Loucy (cell line): ENCODE results near the gene DPM2.

Experiments
- H2AFZ ChIP-seq: fragments of 200-600 bp; sonication (generic); 2 replicates; pipeline ENCODE4 v1.6.0; 2016; ENCODE audit warnings: antibody characterized with exemption, mild to moderate bottlenecking, low read length, moderate library complexity
- H3F3A ChIP-seq: fragments of 200-600 bp; 2 replicates; pipeline ENCODE4 v1.6.0; 2016; ENCODE audit warnings: antibody characterized with exemption, low read depth, mild to moderate bottlenecking
- H3K27me3 ChIP-seq: fragments of 200-600 bp; sonication (generic); 2 replicates; pipeline ENCODE4 v1.6.1; 2014; ENCODE audit warnings: low read length, mild to moderate bottlenecking; ENCODE audit not compliant: insufficient read depth, poor library complexity, severe bottlenecking
- H3K36me3 ChIP-seq: fragments of 200-600 bp; sonication (generic); 2 replicates; pipeline ENCODE4 v1.6.1; 2016; ENCODE audit warnings: low read length; ENCODE audit not compliant: insufficient read depth
- H3K4me1 ChIP-seq: fragments of 200-600 bp; sonication (generic); 2 replicates; pipeline ENCODE4 v1.5.1; 2014; ENCODE audit warnings: low read length, mild to moderate bottlenecking; ENCODE audit not compliant: insufficient read depth, poor library complexity, severe bottlenecking
- H3K4me2 ChIP-seq: fragments of 200-600 bp; sonication (generic); 2 replicates; pipeline ENCODE4 v1.6.0; 2014; ENCODE audit warnings: antibody characterized with exemption, low read length, low read depth, mild to moderate bottlenecking; ENCODE audit not compliant: poor library complexity, severe bottlenecking
- H3K4me3 ChIP-seq: fragments of 200-600 bp; sonication (generic); 2 replicates; pipeline ENCODE4 v1.5.1; 2014; ENCODE audit warnings: low read length, mild to moderate bottlenecking, mixed read lengths; ENCODE audit not compliant: poor library complexity, severe bottlenecking
- H3K79me2 ChIP-seq: fragments of 200-600 bp; sonication (generic); 2 replicates; pipeline ENCODE4 v1.6.1; 2014; ENCODE audit warnings: low read length; ENCODE audit not compliant: insufficient read depth
- H3K9ac ChIP-seq: fragments of 200-600 bp; sonication (generic); 2 replicates; pipeline ENCODE4 v1.6.0; 2014; ENCODE audit warnings: mild to moderate bottlenecking, low read depth, low read length, moderate library complexity; ENCODE audit not compliant: poor library complexity, severe bottlenecking
- H3K9me2 ChIP-seq: fragments of 200-600 bp; sonication (generic); replicated peaks from 2 replicates; pipeline ENCODE4 v1.6.1; 2016; ENCODE audit warnings: low read depth, low read length, mixed read lengths
- H3K9me3 ChIP-seq: fragments of 200-600 bp; sonication (generic); 2 replicates; pipeline ENCODE4 v1.6.1; 2014; ENCODE audit warnings: mild to moderate bottlenecking, antibody characterized with exemption, low read length, low read depth; ENCODE audit not compliant: insufficient read depth
- H4K20me1 ChIP-seq: fragments of 200-600 bp; sonication (generic); 2 replicates; pipeline ENCODE4 v1.6.0; 2014; ENCODE audit warnings: antibody characterized with exemption, low read length, mild to moderate bottlenecking; ENCODE audit not compliant: insufficient read depth, poor library complexity, severe bottlenecking
- EZH2phosphoT487 ChIP-seq: fragments of 200-600 bp; IDR thresholded peaks from 2 replicates; pipeline ENCODE4 v1.6.1; 2018; ENCODE audit warnings: antibody characterized with exemption, mild to moderate bottlenecking, moderate library complexity, borderline replicate concordance
- TF ChIP-seq, protein P1 (sequence below): fragments of 200-600 bp; sonication (generic); conservative IDR thresholded peaks from 2 replicates; pipeline ENCODE4 v1.5.1; 2014; ENCODE audit warnings: mild to moderate bottlenecking, antibody characterized with exemption, low read length

Gene DPM2

DNA sequence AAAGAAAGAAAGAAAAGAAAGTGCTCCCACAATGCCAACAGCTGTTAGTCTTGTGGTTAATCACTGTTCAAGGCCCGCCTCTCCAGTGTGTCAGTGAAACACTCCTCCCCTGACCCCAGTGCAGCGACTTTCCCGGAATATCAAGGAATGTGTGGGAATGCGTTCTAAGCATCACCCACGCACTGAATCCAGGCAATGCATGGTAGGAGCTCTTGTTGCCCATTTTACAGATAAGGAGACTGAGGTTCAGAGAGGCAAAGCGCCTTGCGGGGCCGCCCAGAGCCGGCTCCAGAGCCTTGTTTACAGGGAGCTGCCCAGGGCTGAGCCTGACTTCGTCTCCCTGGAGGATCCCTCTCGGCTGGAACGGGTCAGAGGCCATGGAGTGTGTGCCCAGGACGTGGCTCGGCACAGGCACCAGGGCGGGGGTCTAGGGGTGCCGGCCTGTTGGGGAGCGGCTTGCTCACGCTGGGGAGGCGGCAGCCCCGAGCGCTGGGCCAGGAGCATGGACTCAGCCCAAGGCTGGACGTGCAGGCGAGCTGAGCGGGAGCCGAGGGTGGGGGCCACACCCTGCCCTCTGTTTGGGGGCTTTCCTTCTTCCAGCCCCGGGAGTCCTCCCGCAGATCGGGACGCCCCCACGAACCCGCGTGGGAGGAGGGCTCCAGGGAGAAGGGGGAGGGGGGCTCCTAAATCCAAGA lies 39.1 kb downstream of the DPM2 start:
- Histone ChIP-seq H2AFZ (peak overlapping the region; percentile 80), H4K20me1 (peaks cover 14% of the 10 kb centered on the region), H3K36me3 (peaks cover 25% of the 10 kb centered on the region; the same call in 1 of the 2 replicates), H3K4me3 (peak overlapping the region; percentile 91), H3K9me3 (no peaks in the 10 kb centered on the region; the same call in 1 of the 2 replicates), H3K79me2 (peaks cover 10% of the 10 kb centered on the region; the same call in 1 of the 2 replicates), H3K27me3 (no peaks in the 10 kb centered on the region), H3K4me1 (peaks cover 24% of the 10 kb centered on the region), H3K4me2 (peak overlapping the region; percentile 77), H3K9ac (peak overlapping the region; percentile 81), H3F3A (no peaks in the 10 kb centered on the region; the same call in 1 of the 2 replicates), H3K9me2 (no peaks in the 10 kb centered on the region)
- TF ChIP-seq, protein P1, sequence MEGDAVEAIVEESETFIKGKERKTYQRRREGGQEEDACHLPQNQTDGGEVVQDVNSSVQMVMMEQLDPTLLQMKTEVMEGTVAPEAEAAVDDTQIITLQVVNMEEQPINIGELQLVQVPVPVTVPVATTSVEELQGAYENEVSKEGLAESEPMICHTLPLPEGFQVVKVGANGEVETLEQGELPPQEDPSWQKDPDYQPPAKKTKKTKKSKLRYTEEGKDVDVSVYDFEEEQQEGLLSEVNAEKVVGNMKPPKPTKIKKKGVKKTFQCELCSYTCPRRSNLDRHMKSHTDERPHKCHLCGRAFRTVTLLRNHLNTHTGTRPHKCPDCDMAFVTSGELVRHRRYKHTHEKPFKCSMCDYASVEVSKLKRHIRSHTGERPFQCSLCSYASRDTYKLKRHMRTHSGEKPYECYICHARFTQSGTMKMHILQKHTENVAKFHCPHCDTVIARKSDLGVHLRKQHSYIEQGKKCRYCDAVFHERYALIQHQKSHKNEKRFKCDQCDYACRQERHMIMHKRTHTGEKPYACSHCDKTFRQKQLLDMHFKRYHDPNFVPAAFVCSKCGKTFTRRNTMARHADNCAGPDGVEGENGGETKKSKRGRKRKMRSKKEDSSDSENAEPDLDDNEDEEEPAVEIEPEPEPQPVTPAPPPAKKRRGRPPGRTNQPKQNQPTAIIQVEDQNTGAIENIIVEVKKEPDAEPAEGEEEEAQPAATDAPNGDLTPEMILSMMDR = no peak
- TF ChIP-seq EZH2phosphoT487 = no peak

DNA sequence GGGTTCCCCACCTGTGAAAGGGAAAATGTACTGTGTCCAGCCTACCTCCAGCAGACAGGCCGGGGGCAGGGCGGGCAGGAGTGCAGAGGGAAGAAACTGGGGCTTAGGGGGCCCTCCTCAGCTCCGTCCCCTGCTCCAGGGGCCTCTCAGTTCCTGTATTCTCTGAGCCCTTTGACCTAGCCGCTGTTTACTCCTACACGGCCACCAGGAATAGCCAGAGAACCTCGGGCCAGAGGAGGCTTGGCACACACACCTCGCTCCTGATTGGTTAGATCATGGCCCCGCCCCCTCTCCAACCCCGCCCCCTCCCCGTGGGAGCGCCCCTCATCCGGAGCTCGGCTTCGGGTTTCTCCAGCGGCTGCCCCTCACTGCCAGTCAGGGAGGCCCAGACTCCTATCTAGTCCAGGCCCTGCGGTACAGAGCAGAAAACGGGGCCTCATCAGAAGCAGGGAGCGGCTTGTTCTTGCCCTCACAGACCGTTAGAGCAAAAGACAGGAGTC lies 40.4 kb downstream of the DPM2 start:
- TF ChIP-seq, protein P1 = no peak
- no peak for TF ChIP-seq EZH2phosphoT487
- Histone ChIP-seq H3K79me2 (peaks cover 10% of the 10 kb centered on the region; the same call in 1 of the 2 replicates), H3K27me3 (no peaks in the 10 kb centered on the region), H3K4me3 (peak overlapping the region; percentile 56), H4K20me1 (peaks cover 14% of the 10 kb centered on the region), H3K36me3 (peaks cover 35% of the 10 kb centered on the region; the same call in 1 of the 2 replicates), H3K9ac (no peak overlapping the region), H3K4me2 (peak overlapping the region; percentile 77), H2AFZ (no peak overlapping the region), H3F3A (no peaks in the 10 kb centered on the region), H3K9me2 (no peaks in the 10 kb centered on the region), H3K9me3 (peaks cover 6% of the 10 kb centered on the region; the same call in 1 of the 2 replicates), H3K4me1 (peaks cover 19% of the 10 kb centered on the region)

DNA sequence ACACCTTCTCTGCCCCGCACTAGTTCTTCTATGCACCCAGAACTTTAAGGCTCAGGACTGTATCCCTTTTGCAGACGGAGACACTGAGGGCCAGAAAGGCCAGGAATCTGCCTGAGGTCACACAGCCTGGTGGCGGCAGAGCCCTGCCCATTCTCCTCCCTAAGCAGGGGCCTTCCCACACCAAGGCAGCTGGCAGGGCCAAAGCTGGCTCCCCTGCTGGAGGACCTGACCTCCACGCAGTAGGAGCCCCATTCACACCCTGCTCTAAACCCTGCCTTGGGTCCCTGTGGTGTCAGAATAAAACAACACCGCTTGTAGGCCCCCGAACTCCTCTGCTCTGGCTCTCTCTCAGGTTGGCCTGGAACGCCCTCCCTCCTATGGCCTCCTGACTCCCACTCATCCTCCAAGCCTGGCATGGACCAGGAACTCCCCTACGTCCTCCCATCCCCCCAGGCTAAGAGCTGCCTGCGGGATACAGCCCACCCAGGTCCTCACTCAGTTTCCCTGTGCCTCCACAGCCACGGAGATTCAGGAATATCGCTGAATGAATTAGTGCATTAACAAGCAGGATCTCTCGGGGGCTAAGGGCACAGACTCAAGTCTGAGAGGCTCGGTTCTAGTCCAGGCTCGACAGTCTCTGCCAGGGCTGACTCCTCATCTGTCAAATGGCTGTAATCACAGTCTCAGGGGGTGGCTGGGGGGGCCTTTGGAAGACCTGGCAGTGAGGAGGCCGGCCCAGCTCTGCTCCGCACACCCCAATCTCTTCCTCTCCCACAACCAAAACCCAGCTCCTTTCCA lies 41.1 kb downstream of the DPM2 start:
- H3K4me3 ChIP-seq = peak overlapping the region; percentile 56
- H3K27me3 ChIP-seq = no peaks in the 10 kb centered on the region
- H3K36me3 ChIP-seq = peaks cover 35% of the 10 kb centered on the region; the same call in 1 of the 2 replicates
- H3F3A ChIP-seq = no peaks in the 10 kb centered on the region
- H3K9me3 ChIP-seq = peaks cover 6% of the 10 kb centered on the region; the same call in 1 of the 2 replicates
- TF ChIP-seq, protein P1 = no peak
- TF ChIP-seq EZH2phosphoT487 = no peak
- H3K79me2 ChIP-seq = peaks cover 10% of the 10 kb centered on the region; the same call in 1 of the 2 replicates
- H3K4me2 ChIP-seq = peak overlapping the region; percentile 77
- no peak overlapping the region for H3K9ac ChIP-seq
- peaks cover 14% of the 10 kb centered on the region for H4K20me1 ChIP-seq
- H3K4me1 ChIP-seq = peaks cover 19% of the 10 kb centered on the region
- H2AFZ ChIP-seq = no peak overlapping the region
- no peaks in the 10 kb centered on the region for H3K9me2 ChIP-seq
